HCT116 (cell line): ENCODE data around the gene SCCPDH.

Experiments used
- CTCF ChIP-seq, 3 experiments: fragments of 200-600 bp in 1 of 3; sonication (generic) in 1 of 3; IDR thresholded peaks in 2 of 3; conservative IDR thresholded peaks in 1 of 3; 2 replicates each; pipeline ENCODE4 v1.5.1; 2012 to 2017; ENCODE audit warnings: low read depth in 2 of 3, low read length in 2 of 3, antibody characterized with exemption in 1 of 3, borderline replicate concordance in 1 of 3, control low read depth in 1 of 3, mild to moderate bottlenecking in 1 of 3, mixed read lengths in 1 of 3, mixed run types in 1 of 3, moderate library complexity in 1 of 3; ENCODE audit not compliant: insufficient read depth in 1 of 3
- EZH2 ChIP-seq: fragments of 200-600 bp; sonication (generic); IDR thresholded peaks from 2 replicates; pipeline ENCODE4 v1.6.1; 2017; ENCODE audit warnings: antibody characterized with exemption, mixed run types
- MAX ChIP-seq: IDR thresholded peaks from 2 replicates; pipeline ENCODE4 v1.6.1; 2012
- POLR2A ChIP-seq: IDR thresholded peaks from 2 replicates; pipeline ENCODE4 v1.7.0; 2011; ENCODE audit warnings: borderline replicate concordance; ENCODE audit not compliant: insufficient read depth, insufficient read length; ENCODE audit errors: extremely low read depth
- POLR2AphosphoS5 ChIP-seq: IDR thresholded peaks from 2 replicates; pipeline ENCODE4 v1.6.1; 2011; ENCODE audit warnings: mild to moderate bottlenecking, low read depth, low read length, moderate library complexity
- RAD21 ChIP-seq: IDR thresholded peaks from 2 replicates; pipeline ENCODE4 v1.6.1; 2012; ENCODE audit warnings: low read depth, mild to moderate bottlenecking
- REST ChIP-seq: IDR thresholded peaks from 2 replicates; pipeline ENCODE4 v1.6.1; 2012; ENCODE audit warnings: low read depth
- SIN3A ChIP-seq: IDR thresholded peaks from 2 replicates; pipeline ENCODE4 v1.6.1; 2012; ENCODE audit warnings: low read depth
- SP1 ChIP-seq: IDR thresholded peaks from 2 replicates; pipeline ENCODE4 v1.6.1; 2012; ENCODE audit warnings: low read depth
- TCF7L2 ChIP-seq: IDR thresholded peaks from 2 replicates; pipeline ENCODE4 v1.7.0; 2011; ENCODE audit warnings: borderline replicate concordance, inconsistent platforms; ENCODE audit not compliant: insufficient read depth, insufficient read length; ENCODE audit errors: extremely low read depth

- TF ChIP-seq POLR2AphosphoS5 (no peak), CTCF (IDR thresholded peaks at IDR 0.05 in 2 of 3, conservative IDR thresholded peaks at IDR 0.05 in 1 of 3; ENCODE audit: borderline replicate concordance in 1 of 3, insufficient read depth in 1 of 3, low read depth in 2 of 3, low read length in 2 of 3) (no peak), REST (no peak), MAX (no peak), POLR2A (no peak), TCF7L2 (no peak), EZH2 (no peak), SIN3A (no peak), RAD21 (no peak), SP1 (no peak)
These were observed 2.1 kb downstream of the SCCPDH start for GRCh38 chr1:246726255-246726679.
